ENCODE measurements around the gene DMAC1.

DNA sequence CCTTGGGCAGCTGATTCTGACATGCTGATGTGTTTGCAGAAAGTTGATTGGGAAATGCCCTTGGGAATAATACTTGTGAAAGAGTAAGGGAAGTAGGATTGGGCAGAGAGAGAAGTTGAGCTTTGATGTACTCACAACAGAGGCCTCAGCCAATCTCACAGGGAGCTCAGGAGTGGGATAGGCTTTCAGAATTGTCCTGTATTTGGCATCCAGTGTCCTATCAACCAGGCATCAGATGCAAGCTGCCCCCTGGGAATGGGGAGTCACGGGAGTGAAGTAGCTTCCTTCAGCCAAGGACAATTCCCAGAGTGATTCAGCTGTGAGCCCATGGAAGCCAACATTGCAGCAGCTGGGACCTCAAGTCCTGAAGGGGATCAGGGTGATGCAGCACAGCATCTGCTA lies 39.6 kb downstream of the DMAC1 start:
- TF ChIP-seq, protein P1, sequence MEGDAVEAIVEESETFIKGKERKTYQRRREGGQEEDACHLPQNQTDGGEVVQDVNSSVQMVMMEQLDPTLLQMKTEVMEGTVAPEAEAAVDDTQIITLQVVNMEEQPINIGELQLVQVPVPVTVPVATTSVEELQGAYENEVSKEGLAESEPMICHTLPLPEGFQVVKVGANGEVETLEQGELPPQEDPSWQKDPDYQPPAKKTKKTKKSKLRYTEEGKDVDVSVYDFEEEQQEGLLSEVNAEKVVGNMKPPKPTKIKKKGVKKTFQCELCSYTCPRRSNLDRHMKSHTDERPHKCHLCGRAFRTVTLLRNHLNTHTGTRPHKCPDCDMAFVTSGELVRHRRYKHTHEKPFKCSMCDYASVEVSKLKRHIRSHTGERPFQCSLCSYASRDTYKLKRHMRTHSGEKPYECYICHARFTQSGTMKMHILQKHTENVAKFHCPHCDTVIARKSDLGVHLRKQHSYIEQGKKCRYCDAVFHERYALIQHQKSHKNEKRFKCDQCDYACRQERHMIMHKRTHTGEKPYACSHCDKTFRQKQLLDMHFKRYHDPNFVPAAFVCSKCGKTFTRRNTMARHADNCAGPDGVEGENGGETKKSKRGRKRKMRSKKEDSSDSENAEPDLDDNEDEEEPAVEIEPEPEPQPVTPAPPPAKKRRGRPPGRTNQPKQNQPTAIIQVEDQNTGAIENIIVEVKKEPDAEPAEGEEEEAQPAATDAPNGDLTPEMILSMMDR (conservative IDR thresholded peaks at IDR 0.05), result no peak
- TF ChIP-seq EZH2 (IDR thresholded peaks at IDR 0.05; ENCODE audit: low read depth), result no peak
